AG08396 (cell line): ENCODE results near the gene FLNB.
"Not testable (repeated sequence)": the region's sequence is repeated elsewhere in the genome, so short reads cannot be mapped to it uniquely, and the experiment has no call there.

Source experiments
- DNase-seq: peaks from one replicate; pipeline ENCODE4 v3.0.0; 2012; ENCODE audit warnings: low spot score, mixed read lengths

FLNB gene

GRCh38 chr3:58180940-58181587, 172.8 kb downstream of the FLNB start:
- no peak for DNase-seq

GRCh38 chr3:58183221-58183620, 175.0 kb downstream of the FLNB start:
- no peak for DNase-seq

GRCh38 chr3:58183891-58184290, 175.7 kb downstream of the FLNB start:
- DNase-seq = no peak

- no peak for DNase-seq
Measured at GRCh38 chr3:58184309-58184981, 176.2 kb downstream of the FLNB start.

- no peak for DNase-seq
Measured at GRCh38 chr3:58184982-58185360, 176.7 kb downstream of the FLNB start.

- DNase-seq = no peak
Measured at GRCh38 chr3:58188173-58188564, 179.9 kb downstream of the FLNB start.

- DNase-seq = no peak
Measured at GRCh38 chr3:58188921-58189451, 180.8 kb downstream of the FLNB start.

GRCh38 chr3:58189691-58190090, 181.5 kb downstream of the FLNB start:
- no peak for DNase-seq

GRCh38 chr3:58190291-58190690, 182.1 kb downstream of the FLNB start:
- no peak for DNase-seq

GRCh38 chr3:58190882-58191281, 182.7 kb downstream of the FLNB start:
- no peak for DNase-seq

- no peak for DNase-seq
Measured at GRCh38 chr3:58191361-58191991, 183.3 kb downstream of the FLNB start.

GRCh38 chr3:58192069-58192468, 183.8 kb downstream of the FLNB start:
- no peak for DNase-seq

- DNase-seq = no peak
Measured at GRCh38 chr3:58193682-58194407, 185.6 kb downstream of the FLNB start.

GRCh38 chr3:58197588-58197987, 189.4 kb downstream of the FLNB start:
- DNase-seq = no peak

- DNase-seq = no peak
Measured at GRCh38 chr3:58198362-58198761, 190.1 kb downstream of the FLNB start.

GRCh38 chr3:58198804-58199203, 190.6 kb downstream of the FLNB start:
- DNase-seq = no peak

- no peak for DNase-seq
Measured at GRCh38 chr3:58200121-58200709, 192.0 kb downstream of the FLNB start.

GRCh38 chr3:58200846-58201355, 192.7 kb downstream of the FLNB start:
- DNase-seq = no peak

- not testable (repeated sequence) for DNase-seq
Measured at GRCh38 chr3:58201451-58201850, 193.2 kb downstream of the FLNB start.

GRCh38 chr3:58202917-58203360, 194.7 kb downstream of the FLNB start:
- DNase-seq = no peak

- DNase-seq = no peak
Measured at GRCh38 chr3:58203541-58203940, 195.3 kb downstream of the FLNB start.

GRCh38 chr3:58204720-58205119, 196.5 kb downstream of the FLNB start:
- DNase-seq = no peak
